SK-N-MC (cell line): ENCODE data around the gene LEUTX.

ENCODE experiments used
- EZH2 ChIP-seq: fragments of 200-600 bp; sonication (generic); IDR thresholded peaks from one replicate; pipeline ENCODE4 v1.6.1; 2017; ENCODE audit warnings: antibody characterized with exemption
- FOXP2 ChIP-seq: optimal IDR thresholded peaks from 2 replicates; pipeline ENCODE3; 2011; ENCODE audit warnings: mild to moderate bottlenecking, moderate library complexity; ENCODE audit not compliant: insufficient read depth; ENCODE audit errors: extremely low read length, control extremely low read depth
- POLR2AphosphoS5 ChIP-seq: IDR thresholded peaks from 2 replicates; pipeline ENCODE4 v1.6.1; 2012; ENCODE audit warnings: mild to moderate bottlenecking, low read depth, low read length, borderline replicate concordance

GRCh38 chr19:39825531-39826076, 47.0 kb downstream of the LEUTX start:
- TF ChIP-seq EZH2 (no peak), POLR2AphosphoS5 (no peak), FOXP2 (no peak)
